ENCODE data around the gene HMOX1. TPM values are rescaled to one million over a fixed set of nuclear protein-coding genes. Genes with fewer than 3 reads are reported as not detected.

The HMOX1 gene
- total RNA-seq, 1 experiment from 2014 or later: 26.4 TPM

DNA sequence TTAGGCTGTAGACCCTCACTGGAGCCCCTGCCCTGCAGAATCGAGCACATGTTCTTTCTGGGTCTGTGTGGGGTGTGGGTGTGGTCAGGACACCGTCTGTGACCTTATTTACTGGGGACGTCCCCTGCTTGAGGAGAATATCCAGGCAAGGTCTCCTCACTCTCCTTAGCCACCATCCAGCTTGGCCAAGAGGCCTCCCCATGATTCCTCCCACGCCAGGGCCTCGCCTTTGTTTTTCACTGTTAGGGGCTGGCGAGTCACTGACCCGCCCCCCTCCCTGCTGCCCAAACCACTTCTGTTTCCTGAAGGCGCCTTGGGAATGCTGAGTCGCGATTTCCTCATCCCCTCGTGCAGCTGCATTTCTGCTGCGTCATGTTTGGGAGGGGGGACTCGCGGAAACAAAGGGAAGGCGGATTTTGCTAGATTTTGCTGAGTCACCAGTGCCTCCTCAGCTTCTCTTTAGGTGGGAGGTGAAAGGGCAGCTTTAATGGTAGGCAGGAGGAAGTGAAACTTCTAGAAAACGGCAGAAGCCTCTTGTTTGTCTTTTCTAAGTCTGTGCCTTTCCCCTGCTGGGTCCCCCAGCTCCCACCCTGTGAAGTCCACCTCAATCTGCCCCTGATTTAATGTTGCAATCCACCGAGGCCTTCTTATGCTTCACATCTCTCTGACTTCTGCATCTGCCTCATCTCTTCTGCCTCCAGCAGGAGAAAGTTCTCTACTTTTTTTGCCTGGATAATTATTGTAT is 4.0 kb upstream of the HMOX1 start (continued):
- TF ChIP-seq FOSL1 (IDR thresholded peaks at IDR 0.05; ENCODE audit: low read depth) (no peak), ZNF274 (IDR thresholded peaks at IDR 0.05; ENCODE audit: low read depth, low read length) (no peak)
- TF ChIP-seq, protein P1, sequence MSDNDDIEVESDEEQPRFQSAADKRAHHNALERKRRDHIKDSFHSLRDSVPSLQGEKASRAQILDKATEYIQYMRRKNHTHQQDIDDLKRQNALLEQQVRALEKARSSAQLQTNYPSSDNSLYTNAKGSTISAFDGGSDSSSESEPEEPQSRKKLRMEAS (IDR thresholded peaks at IDR 0.05): peak; percentile 97

DNA sequence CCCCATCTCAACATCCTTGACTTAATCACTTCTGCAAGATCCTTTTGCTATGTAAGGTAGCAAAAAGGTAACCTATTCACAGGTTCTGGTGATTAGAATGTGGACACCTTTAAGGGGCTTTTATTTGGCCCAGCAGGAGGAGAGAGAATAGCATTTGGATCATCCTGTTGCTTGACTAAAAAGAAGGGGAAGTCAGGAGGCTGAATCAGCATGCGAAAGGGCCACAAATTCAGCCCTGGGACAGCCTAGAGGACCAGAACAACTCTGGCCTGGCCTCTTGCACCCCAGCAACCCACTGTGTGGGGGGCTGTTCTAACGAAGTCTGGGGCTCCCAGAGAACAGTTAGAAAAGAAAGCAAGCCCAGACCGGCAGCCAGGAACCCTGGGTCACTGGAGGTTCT is 3.2 kb upstream of the HMOX1 start:
- intact Hi-C loops (cut with micrococcal nuclease): loop anchor here (10.0 kb wide), 1 partner anchor 457 kb away; no protein-coding TSS in a partner anchor
- H3K9ac ChIP-seq (ENCODE audit: low read length): no peak overlapping the region

More for the DNA sequence above, 3.2 kb upstream of the HMOX1 start:
- H3K9me2 ChIP-seq (ENCODE audit: insufficient read depth): no peaks in the 10 kb centered on the region
- no peaks in the 10 kb centered on the region for H3K36me3 ChIP-seq (ENCODE audit: control insufficient read depth in 1 of 2, insufficient read depth in 2 of 2, low read length in 2 of 2)
- H3K4me3 ChIP-seq (replicated peaks in 1 of 2; ENCODE audit: low read depth in 1 of 2, low read length in 2 of 2): no peak overlapping the region
- no peak overlapping the region for H2AFZ ChIP-seq (ENCODE audit: low read depth, low read length, poor library complexity, severe bottlenecking)
- BruUV-seq (replicated peaks): no TSS peak
- ChIA-PET RAD21 (ENCODE audit: low non-redundant PET in 1 of 2, low total read pairs in 2 of 2, uncharacterized antibody in 2 of 2, unreplicated experiment in 2 of 2) (no interaction called here), POLR2A (no interaction called here), CTCF (no interaction called here)
- peaks cover 10% of the 10 kb centered on the region for H3K79me2 ChIP-seq (ENCODE audit: insufficient read depth, low read length)
- TF ChIP-seq EGR1 (IDR thresholded peaks at IDR 0.05; ENCODE audit: low read depth): no peak
- no peak for TF ChIP-seq SIN3A (IDR thresholded peaks at IDR 0.05; ENCODE audit: low read depth)
- TF ChIP-seq TCF7L2 (IDR thresholded peaks at IDR 0.05; ENCODE audit: borderline replicate concordance, extremely low read depth, insufficient read depth, insufficient read length): no peak
- TF ChIP-seq JUND (IDR thresholded peaks at IDR 0.05): no peak
- TF ChIP-seq POLR2AphosphoS5 (IDR thresholded peaks at IDR 0.05; ENCODE audit: low read depth, low read length): no peak
- TF ChIP-seq FOSL1 (IDR thresholded peaks at IDR 0.05; ENCODE audit: low read depth): no peak
- no peak for TF ChIP-seq SRF (IDR thresholded peaks at IDR 0.05; ENCODE audit: low read depth)
- TF ChIP-seq, protein P2, sequence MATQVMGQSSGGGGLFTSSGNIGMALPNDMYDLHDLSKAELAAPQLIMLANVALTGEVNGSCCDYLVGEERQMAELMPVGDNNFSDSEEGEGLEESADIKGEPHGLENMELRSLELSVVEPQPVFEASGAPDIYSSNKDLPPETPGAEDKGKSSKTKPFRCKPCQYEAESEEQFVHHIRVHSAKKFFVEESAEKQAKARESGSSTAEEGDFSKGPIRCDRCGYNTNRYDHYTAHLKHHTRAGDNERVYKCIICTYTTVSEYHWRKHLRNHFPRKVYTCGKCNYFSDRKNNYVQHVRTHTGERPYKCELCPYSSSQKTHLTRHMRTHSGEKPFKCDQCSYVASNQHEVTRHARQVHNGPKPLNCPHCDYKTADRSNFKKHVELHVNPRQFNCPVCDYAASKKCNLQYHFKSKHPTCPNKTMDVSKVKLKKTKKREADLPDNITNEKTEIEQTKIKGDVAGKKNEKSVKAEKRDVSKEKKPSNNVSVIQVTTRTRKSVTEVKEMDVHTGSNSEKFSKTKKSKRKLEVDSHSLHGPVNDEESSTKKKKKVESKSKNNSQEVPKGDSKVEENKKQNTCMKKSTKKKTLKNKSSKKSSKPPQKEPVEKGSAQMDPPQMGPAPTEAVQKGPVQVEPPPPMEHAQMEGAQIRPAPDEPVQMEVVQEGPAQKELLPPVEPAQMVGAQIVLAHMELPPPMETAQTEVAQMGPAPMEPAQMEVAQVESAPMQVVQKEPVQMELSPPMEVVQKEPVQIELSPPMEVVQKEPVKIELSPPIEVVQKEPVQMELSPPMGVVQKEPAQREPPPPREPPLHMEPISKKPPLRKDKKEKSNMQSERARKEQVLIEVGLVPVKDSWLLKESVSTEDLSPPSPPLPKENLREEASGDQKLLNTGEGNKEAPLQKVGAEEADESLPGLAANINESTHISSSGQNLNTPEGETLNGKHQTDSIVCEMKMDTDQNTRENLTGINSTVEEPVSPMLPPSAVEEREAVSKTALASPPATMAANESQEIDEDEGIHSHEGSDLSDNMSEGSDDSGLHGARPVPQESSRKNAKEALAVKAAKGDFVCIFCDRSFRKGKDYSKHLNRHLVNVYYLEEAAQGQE (IDR thresholded peaks at IDR 0.05; ENCODE audit: low read depth): no peak
- no peak for TF ChIP-seq ZFX (IDR thresholded peaks at IDR 0.05)
- no peak for TF ChIP-seq CEBPB (IDR thresholded peaks at IDR 0.05; ENCODE audit: low read depth)
- no peak for TF ChIP-seq ZNF274 (IDR thresholded peaks at IDR 0.05; ENCODE audit: low read depth, low read length)
- TF ChIP-seq, protein P3, sequence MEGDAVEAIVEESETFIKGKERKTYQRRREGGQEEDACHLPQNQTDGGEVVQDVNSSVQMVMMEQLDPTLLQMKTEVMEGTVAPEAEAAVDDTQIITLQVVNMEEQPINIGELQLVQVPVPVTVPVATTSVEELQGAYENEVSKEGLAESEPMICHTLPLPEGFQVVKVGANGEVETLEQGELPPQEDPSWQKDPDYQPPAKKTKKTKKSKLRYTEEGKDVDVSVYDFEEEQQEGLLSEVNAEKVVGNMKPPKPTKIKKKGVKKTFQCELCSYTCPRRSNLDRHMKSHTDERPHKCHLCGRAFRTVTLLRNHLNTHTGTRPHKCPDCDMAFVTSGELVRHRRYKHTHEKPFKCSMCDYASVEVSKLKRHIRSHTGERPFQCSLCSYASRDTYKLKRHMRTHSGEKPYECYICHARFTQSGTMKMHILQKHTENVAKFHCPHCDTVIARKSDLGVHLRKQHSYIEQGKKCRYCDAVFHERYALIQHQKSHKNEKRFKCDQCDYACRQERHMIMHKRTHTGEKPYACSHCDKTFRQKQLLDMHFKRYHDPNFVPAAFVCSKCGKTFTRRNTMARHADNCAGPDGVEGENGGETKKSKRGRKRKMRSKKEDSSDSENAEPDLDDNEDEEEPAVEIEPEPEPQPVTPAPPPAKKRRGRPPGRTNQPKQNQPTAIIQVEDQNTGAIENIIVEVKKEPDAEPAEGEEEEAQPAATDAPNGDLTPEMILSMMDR (IDR thresholded peaks at IDR 0.05 in 2 of 3, conservative IDR thresholded peaks at IDR 0.05 in 1 of 3; ENCODE audit: borderline replicate concordance in 1 of 3, insufficient read depth in 1 of 3, low read depth in 2 of 3, low read length in 2 of 3): no peak
- TF ChIP-seq EZH2phosphoT487 (IDR thresholded peaks at IDR 0.05; ENCODE audit: borderline replicate concordance): no peak
- TF ChIP-seq RAD21 (IDR thresholded peaks at IDR 0.05; ENCODE audit: low read depth): no peak
- ATAC-seq: no peak
- H3K4me1 ChIP-seq (ENCODE audit: control insufficient read depth in 1 of 2, insufficient read depth in 2 of 2, low read length in 2 of 2): peaks cover 34 to 74% of the 10 kb centered on the region in 2 experiments
- no peak for DNase-seq (ENCODE audit: low read depth, low spot score)
- no peak overlapping the region for H3K4me2 ChIP-seq (ENCODE audit: low read length)
- peak overlapping the region; percentile 82 for H3K27ac ChIP-seq (ENCODE audit: low read depth, low read length)
- H4K20me1 ChIP-seq (ENCODE audit: insufficient read depth): no peaks in the 10 kb centered on the region
- no peaks in the 10 kb centered on the region for H3K27me3 ChIP-seq (ENCODE audit: insufficient read depth, low read length)
- no peaks in the 10 kb centered on the region for H3K9me3 ChIP-seq (ENCODE audit: control insufficient read depth in 1 of 2, insufficient read depth in 1 of 2, low read depth in 1 of 2, low read length in 2 of 2)

All from HCT116 (cell line).